H7 (cell line): Measurements from ENCODE around the gene FBXO46. TPM values are rescaled to one million over a fixed set of nuclear protein-coding genes. Genes with fewer than 3 reads are reported as not detected.

ENCODE experiments used
- DNase-seq: peaks from one replicate; pipeline ENCODE4 v3.0.0; 2012
- H3K27me3 ChIP-seq: 2 replicates; pipeline ENCODE4 v1.6.0; 2011; ENCODE audit warnings: mild to moderate bottlenecking, low read length; ENCODE audit not compliant: control insufficient read depth, insufficient read depth
- H3K36me3 ChIP-seq: replicated peaks from 2 replicates; pipeline ENCODE4 v1.5.1; 2011; ENCODE audit warnings: low read length; ENCODE audit not compliant: control insufficient read depth, insufficient read depth
- H3K4me3 ChIP-seq: 2 replicates; pipeline ENCODE4 v1.5.1; 2011; ENCODE audit warnings: low read depth, mild to moderate bottlenecking, control low read depth, low read length, moderate library complexity; ENCODE audit not compliant: insufficient read depth
- total RNA-seq: library from RNA; depleted of rRNA; stranded (reverse); fragments of >200 nt; shearing (Covaris generic); gene quantifications from 2 replicates; pipeline ENCODE4 v1.2.3, GENCODE V29; 2014

Gene FBXO46
- total RNA-seq, 1 experiment from 2014 or later = 26.3 TPM

DNA sequence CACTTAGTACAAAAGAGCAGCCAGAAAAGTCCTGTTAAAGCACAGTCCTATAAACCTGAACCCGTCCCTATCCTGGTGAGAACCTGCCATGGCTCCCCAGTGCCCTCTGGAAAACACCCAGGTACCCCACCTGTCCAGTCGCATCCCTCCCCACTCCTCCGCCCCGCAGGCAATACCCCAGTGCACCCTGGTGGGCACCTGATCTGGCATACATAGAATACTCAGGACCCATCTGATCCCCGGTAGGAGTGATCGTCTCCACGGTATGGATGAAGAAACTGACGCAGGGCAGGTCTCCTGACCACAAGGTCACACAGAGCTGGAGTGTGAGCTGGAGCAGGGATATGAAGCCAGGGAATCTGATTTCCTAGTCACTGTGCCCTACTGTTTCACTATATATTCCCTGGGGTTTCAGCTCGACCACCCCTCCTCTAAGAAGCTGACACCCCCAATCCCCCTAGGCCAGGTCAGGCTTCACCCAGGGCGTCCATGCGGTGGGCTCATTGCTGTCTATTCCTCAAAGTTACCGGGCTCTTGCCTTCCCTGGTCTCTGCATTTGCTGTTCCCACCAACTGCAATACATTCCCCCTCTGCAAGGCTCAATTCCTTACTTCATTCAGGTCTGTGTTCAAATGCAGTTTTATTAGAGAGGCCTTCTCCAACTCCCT lies 12.6 kb downstream of the FBXO46 start:
- 0 out of 2 replicates have a peak, but pooled peaks cover 1% of the 10 kb centered on the region for H3K36me3 ChIP-seq
- peak; percentile 62 for DNase-seq
- peak overlapping the region; percentile 49 for H3K4me3 ChIP-seq
- no peaks in the 10 kb centered on the region for H3K27me3 ChIP-seq

DNA sequence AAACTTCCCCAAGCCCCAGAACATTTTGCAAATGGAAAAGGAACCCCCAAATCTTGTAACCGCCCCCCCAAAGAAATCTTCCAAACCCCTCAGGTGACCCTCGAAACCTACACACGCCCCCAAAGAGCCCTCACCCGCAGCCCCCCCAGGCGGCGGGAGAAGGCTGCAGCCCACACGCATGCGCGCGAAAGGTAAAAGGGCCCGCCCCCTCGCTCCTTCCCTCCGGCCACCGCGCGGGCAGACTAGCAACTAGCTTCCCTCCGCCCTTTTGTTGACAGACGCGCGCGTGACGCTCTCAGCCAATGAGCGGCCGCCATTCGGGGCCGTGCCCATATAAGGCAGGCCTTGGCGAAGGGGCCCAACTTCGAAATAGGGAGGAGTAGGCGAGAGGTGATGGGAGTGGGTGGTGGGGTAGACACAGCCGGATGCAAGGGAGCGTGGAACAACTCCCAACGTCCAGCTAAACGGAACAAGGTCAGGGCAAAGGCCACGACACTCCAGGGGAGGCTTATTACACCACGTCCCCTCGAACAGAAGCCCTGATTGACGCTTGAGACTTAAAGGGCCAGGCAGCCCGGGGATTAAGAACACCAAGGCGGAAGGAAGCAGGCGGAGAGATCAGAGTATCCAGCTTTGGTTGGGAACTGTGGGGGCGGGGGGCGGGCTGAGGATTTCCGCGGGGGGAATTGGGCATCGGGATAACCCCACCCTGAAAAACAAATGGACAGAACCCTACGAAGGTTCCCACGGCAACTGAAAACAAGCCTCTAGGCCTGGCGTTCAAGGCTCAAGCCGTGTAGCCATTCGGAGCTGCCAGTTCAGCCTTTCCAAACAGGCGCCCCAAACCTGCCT lies 13.3 kb downstream of the FBXO46 start:
- DNase-seq = peak; percentile 98
- Histone ChIP-seq H3K27me3 (no peaks in the 10 kb centered on the region), H3K36me3 (0 out of 2 replicates have a peak, but pooled peaks cover 1% of the 10 kb centered on the region), H3K4me3 (peak overlapping the region; percentile 81)

DNA sequence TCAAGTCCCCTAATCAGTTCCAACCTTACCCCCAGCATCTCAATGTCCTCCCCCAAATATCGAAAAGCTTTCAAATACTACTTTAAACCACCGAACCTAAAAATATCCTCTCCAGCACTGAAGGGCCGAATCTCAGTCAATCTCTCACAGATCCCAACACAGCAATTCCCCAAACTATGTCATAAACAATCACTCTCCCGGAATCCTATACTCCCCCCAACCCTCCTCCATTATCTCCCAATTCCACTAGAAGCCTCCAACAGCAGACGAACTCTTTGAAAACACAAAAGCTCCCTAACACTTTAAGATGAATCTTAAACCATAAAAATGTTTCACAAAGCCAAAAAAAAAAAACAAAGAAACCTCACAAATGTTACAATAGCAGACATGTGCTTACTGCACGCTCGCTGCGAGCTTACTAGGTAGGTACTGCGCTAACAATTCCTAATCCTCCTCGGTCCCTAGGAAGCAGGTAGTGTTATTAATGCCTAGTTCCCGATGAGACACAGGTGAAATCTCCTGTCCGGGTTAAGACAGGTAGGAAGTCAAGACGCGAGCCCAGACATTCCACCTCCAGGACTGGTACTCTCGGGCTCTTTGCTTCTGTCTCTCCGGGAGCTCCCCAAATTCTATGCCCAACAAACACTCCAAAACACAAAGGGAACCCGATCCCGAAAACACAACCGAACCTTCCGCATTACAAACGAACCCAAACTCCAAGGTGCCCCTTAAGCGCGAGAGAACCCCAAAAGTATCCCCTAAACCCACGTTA lies 14.2 kb downstream of the FBXO46 start:
- H3K36me3 ChIP-seq = no peaks in the 10 kb centered on the region
- H3K4me3 ChIP-seq = peak overlapping the region; percentile 81
- peak; percentile 72 for DNase-seq
- no peaks in the 10 kb centered on the region for H3K27me3 ChIP-seq

DNA sequence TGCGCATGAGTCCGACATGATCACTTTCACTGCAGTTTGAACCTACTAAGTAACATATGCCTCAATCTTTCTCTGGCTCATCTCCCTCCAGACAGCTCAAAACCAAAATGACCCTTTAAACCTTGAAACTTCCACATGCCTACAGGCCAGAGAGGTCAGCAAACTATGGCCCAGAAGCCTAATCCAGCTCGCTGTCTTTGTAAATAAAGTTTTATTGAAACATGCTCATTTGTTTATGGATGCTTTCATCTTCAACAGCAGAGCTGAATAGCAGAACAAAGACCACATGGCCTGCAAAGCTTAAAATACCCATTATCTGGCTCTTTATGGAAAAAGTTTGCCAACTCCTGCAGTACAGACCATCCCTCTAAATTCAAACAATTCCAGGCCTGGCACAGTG lies 15.6 kb downstream of the FBXO46 start:
- Histone ChIP-seq H3K4me3 (no peak overlapping the region), H3K27me3 (no peaks in the 10 kb centered on the region), H3K36me3 (no peaks in the 10 kb centered on the region)
- DNase-seq = no peak

DNA sequence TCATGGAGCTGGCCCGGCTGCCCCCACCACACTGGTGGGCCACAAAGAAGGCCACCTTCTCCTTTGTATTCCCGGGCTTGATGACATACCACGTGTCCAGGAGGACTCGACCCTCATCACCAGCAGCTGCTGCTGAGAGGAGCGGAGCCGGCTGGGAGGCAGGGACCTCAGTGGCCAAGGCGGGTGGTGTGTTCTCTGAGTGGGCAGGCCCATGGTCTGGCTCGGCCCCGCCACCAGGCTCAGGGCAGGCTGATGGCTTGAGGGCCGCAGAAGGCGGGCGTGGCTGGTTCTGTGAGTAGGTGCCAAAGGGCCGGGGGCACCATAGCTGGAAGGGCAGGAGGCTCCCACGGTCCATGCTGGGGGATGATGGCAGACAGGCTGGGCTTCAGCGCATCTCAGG lies 17.6 kb downstream of the FBXO46 start:
- no peaks in the 10 kb centered on the region for H3K27me3 ChIP-seq
- no peaks in the 10 kb centered on the region for H3K36me3 ChIP-seq
- no peak for DNase-seq
- H3K4me3 ChIP-seq = no peak overlapping the region

DNA sequence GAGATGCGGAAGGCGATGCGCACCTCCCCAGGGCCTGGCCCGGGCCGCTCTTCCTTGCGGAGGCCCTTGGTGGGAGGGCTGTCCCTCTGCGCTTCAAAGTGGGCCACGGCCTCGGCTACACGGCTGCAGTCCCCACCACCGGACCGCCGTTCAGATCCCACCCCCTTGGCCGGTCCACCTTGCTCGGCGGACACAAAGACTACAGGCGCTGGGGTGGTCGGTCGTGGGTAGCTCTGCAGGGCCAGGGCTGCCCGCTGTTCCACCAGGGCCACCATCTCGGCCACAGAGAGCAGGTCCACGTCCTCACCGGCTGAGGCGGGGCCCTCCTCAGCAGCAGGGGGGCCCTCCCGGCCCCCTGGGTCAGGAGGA lies 18.0 kb downstream of the FBXO46 start:
- no peak overlapping the region for H3K4me3 ChIP-seq

DNA sequence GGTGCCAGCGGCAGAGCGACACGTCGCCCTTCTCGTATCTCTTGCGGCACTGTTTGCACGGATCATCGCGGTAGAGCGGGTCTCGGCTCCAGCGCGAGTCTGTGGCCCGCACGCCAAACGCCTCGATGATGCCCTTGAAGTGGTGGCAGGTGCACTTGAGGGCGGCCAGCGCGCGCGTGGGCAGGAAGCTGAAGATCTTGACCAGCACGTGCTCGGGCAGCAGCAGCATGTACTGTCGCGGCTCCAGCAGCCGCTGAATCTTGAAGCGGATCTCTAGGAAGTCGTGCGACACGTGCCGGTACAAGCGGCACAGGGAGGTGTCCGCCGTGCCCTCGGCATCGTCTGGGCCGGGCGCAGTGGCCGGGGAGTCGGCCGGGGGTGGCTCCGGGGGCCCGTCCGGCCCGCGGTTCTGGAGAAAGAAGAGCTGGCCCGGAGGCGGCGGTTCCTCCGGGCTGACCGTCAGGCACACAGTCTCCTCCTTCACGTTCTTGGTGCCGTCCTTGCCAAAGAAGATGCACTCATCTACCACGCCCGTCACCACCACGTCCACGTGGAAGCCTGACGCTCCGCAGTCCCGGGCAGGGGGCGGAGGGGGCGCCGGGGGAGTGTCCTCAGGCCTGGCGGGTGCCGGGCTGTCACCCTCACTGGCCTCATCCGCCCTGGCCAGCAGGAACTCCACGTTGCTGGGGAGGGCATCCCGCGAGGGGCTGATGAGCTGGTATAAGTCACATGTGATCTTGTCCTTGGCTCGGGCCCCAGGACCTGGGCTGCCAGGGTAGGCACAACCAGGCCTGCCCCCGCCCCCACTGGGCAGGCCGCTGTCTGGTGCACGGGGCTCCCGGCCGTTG lies 18.6 kb downstream of the FBXO46 start:
- no peak overlapping the region for H3K4me3 ChIP-seq
- no peaks in the 10 kb centered on the region for H3K36me3 ChIP-seq
- DNase-seq = peak; percentile 65
- no peaks in the 10 kb centered on the region for H3K27me3 ChIP-seq

More for the DNA sequence above, 18.0 kb downstream of the FBXO46 start:
- H3K27me3 ChIP-seq = no peaks in the 10 kb centered on the region
- no peaks in the 10 kb centered on the region for H3K36me3 ChIP-seq
- peak; percentile 50 for DNase-seq

DNA sequence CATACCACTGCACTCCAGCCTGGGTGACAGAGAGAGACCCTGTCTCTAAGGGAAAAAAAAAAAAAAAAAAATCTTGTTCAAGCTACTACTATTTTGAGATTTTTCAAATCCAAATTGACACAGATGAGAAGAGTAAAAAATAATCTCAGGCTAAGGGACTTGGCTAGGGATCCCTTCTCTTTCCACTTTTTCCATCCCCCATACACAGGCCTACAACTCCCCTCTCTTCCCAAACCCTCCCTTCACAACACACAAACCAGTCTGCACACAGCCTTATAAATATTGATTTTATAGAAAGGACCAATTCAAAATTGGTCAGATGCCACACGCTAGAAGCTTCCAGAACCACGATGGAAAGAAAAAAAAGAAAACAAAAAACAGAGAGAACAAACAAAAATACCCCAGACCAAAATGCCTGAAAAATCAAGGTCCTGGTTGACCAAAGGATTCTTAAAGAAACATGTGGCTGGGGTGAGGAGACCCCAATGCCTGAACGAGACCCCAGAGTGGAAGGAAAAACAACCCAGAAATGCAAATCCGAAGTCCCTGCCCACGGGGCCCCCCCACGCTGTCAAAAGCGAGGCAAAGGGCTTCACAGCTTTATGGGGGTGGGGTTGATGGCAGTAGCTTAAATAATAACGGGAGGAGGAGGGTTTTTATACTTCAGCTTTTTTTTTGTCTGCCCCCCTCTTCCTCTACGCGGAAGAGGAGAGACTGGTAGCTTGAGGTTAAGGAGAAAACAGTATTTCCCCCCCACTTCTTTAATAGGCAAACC lies 20.2 kb downstream of the FBXO46 start:
- Histone ChIP-seq H3K36me3 (no peaks in the 10 kb centered on the region), H3K4me3 (no peak overlapping the region)
- DNase-seq = no peak

DNA sequence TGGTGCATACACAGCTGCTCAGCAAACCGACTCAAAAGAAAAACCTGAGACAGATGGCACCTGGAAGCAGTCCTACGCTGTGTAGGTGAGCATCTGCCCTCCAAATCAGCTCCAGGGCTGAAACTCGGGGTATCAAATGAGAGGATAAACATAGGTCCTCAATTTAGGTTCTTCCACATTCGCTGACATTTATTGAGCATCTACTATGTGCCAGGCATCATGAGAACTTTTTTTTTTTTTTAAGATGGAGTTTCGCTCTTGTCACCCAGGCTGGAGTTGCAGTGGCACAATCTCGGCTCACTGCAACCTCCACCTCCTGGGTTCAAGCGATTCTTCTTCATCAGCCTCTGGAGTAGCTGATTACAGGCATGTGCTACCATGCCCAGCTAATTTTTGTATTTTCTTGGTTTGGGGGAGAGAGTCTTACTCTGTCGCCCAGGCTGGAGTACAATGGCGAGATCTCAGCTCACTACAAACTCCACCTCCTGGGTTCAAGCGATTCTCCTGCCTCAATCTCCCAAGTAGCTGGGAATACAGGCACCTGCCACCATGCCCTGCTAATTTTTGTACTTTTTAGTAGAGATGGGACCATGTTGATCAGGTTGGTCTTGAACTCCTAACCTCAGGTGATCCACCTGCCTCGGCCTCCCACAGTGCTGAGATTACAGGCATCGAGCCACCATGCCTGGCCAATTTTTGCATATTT lies 24.8 kb downstream of the FBXO46 start:
- no peak overlapping the region for H3K4me3 ChIP-seq
- H3K27me3 ChIP-seq = no peaks in the 10 kb centered on the region
- peaks cover 11% of the 10 kb centered on the region for H3K36me3 ChIP-seq
- DNase-seq = no peak

More for the DNA sequence above, 20.2 kb downstream of the FBXO46 start:
- H3K27me3 ChIP-seq = no peaks in the 10 kb centered on the region

DNA sequence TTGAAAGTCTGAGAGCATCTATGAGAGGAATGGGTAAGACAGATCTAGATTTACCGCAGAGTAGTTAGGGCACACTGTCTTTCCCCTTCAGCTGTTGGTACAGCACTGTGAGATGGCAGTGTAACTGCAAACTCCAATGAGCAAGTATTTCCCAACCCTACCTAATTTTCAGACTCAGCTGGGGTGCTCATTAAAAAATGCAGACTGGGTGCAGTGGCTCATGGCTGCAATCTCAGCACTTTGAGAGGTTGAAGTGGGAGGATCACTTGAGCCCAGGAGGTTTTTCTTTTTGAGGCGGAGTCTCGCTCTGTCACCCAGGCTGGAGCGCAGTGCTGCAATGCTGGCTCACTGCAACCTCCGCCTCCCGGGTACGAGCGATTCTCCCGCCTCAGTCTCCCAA lies 25.6 kb downstream of the FBXO46 start:
- no peaks in the 10 kb centered on the region for H3K27me3 ChIP-seq
- no peak for DNase-seq
- no peak overlapping the region for H3K4me3 ChIP-seq
- H3K36me3 ChIP-seq = peaks cover 12% of the 10 kb centered on the region

DNA sequence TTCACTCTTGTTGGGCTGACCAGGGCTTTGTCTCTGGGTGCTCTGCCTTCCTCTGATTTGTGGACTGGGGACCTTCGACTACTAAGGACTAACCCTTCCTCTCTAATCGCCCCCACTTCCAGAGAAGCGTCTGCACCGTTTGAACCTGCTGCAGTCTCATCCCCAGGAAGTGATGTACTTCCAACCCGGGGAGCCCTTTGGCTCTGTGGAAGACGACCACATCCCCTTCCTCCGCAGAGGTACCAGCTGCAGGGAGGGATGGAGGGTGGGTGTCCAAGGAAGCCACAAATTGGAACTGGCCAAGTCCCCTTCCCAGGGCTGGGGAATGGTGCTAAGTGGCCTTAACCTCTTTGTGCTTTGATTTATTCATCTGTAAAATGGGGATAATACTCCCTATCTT lies 29.0 kb downstream of the FBXO46 start:
- H3K36me3 ChIP-seq = peaks cover 20% of the 10 kb centered on the region
- DNase-seq = no peak
- H3K4me3 ChIP-seq = no peak overlapping the region
- H3K27me3 ChIP-seq = no peaks in the 10 kb centered on the region

DNA sequence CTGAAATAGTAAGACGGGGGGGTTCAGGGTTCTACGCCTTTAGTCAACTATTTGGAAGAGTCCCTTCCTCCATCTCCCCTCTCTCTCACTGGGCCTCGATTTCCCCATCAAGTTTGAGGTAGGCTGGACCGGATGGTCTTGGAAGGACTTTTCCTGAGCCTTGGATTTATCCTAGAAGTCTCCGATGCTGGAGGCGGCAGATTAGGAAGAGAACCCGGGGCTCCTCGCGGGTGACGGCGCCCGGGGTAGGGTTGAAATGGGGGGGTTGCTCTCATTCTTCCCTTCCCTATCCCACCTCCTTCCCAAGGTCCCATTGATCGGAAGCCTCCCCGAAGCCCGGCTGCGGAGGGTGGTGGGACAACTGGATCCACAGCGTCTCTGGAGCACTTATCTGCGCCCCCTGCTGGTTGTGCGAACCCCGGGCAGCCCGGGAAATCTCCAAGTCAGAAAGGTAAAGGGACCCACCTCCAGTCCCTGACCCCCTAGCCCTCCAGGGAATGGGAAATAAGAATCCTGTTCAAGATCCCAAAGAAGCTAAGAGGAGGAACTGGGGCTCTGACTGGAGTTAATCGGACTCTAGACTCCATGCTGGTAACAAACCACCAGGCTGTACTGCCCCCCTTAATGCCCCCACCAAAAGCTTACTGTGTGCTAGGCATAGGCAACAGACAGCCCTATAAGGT lies 37.4 kb downstream of the FBXO46 start:
- DNase-seq = peak; percentile 91
- Histone ChIP-seq H3K4me3 (peak overlapping the region; percentile 92), H3K36me3 (peaks cover 23% of the 10 kb centered on the region), H3K27me3 (no peaks in the 10 kb centered on the region)
